Measurements from ENCODE around the gene MSMO1.

DNA sequence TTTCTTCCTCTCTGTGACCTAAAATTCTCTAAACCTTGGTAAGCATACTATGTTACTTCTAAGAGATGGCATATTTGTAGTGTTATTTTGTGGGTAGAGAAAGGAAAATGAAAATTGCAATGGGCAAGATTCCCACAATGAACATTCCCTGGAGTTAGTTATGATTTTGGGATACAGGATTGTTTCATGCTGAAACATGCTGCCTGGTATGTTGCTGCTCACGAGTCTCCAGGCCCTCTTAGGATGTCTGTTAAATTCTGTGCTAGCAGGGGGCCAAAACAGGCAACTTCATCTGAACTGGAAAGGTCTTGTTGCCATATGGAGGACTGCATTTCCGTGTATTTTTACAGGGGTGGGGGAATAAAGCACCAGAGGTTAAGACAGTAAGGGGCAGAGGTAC lies 18.9 kb upstream of the MSMO1 start:
- TF ChIP-seq POLR2A (IDR thresholded peaks at IDR 0.05) = no peak
- TF ChIP-seq, protein P1, sequence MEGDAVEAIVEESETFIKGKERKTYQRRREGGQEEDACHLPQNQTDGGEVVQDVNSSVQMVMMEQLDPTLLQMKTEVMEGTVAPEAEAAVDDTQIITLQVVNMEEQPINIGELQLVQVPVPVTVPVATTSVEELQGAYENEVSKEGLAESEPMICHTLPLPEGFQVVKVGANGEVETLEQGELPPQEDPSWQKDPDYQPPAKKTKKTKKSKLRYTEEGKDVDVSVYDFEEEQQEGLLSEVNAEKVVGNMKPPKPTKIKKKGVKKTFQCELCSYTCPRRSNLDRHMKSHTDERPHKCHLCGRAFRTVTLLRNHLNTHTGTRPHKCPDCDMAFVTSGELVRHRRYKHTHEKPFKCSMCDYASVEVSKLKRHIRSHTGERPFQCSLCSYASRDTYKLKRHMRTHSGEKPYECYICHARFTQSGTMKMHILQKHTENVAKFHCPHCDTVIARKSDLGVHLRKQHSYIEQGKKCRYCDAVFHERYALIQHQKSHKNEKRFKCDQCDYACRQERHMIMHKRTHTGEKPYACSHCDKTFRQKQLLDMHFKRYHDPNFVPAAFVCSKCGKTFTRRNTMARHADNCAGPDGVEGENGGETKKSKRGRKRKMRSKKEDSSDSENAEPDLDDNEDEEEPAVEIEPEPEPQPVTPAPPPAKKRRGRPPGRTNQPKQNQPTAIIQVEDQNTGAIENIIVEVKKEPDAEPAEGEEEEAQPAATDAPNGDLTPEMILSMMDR (IDR thresholded peaks at IDR 0.05) = no peak
- TF ChIP-seq POLR2AphosphoS5 (IDR thresholded peaks at IDR 0.05; ENCODE audit: insufficient read depth in 1 of 2, low read depth in 1 of 2) = no peak

Data from vagina (tissue), 2 donors.